ENCODE results near the gene MAL. TPM values are rescaled to one million over a fixed set of nuclear protein-coding genes. Genes with fewer than 3 reads are reported as not detected.
"Not testable (repeated sequence)": the region's sequence is repeated elsewhere in the genome, so short reads cannot be mapped to it uniquely, and the experiment has no call there.

MAL gene
- total RNA-seq, 2 donors from 2014 or later, result 127 to 159 TPM

GRCh38 chr2:95079199-95079683, 53.7 kb downstream of the MAL start:
- no peaks in the 10 kb centered on the region for H3K27me3 Mint-ChIP-seq
- peaks cover 45% of the 10 kb centered on the region for H3K4me1 Mint-ChIP-seq
- H3K27ac Mint-ChIP-seq, result no peak overlapping the region
- peaks cover 2% of the 10 kb centered on the region for H3K36me3 Mint-ChIP-seq (ENCODE audit: low read depth)
- H3K4me3 Mint-ChIP-seq, result no peak overlapping the region
- H3K9me3 ChIP-seq (ENCODE audit: control insufficient read depth, low read length, poor library complexity, severe bottlenecking), result no peaks in the 10 kb centered on the region
- DNase-seq (no peak), ATAC-seq (no peak)

DNA sequence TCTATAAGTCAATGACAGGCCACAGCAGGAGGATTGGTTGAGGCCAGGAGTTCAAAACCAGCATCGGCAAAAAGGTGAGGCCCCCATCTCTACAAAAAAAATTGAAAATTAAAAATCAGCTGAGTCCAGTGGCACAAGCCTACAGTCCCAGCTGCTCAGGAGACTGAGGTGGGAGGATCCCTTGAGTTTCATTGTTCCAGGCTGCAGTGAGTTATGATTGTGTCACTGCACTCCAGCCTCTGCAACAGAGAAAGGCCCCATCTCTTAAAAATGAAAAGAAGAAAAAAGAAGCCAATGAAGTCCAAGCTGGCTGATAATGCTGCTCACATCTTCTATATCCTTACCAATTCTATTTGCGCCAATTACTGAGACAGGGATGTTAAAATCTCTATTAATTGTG, 57.0 kb downstream of the MAL start:
- Mint-ChIP-seq H3K27ac (peak overlapping the region; percentile 67), H3K4me3 (no peak overlapping the region), H3K27me3 (no peaks in the 10 kb centered on the region), H3K4me1 (peaks cover 17% of the 10 kb centered on the region), H3K36me3 (ENCODE audit: low read depth) (peaks cover 4% of the 10 kb centered on the region)
- H3K9me3 ChIP-seq (ENCODE audit: control insufficient read depth, low read length, poor library complexity, severe bottlenecking), result no peaks in the 10 kb centered on the region
- no peak for DNase-seq
- ATAC-seq, result no peak

GRCh38 chr2:95086017-95086416, 60.5 kb downstream of the MAL start:
- Mint-ChIP-seq H3K4me1 (peaks cover 4% of the 10 kb centered on the region), H3K36me3 (ENCODE audit: low read depth) (peaks cover 7% of the 10 kb centered on the region), H3K27ac (no peak overlapping the region), H3K4me3 (no peak overlapping the region), H3K27me3 (no peaks in the 10 kb centered on the region)
- H3K9me3 ChIP-seq (ENCODE audit: control insufficient read depth, low read length, poor library complexity, severe bottlenecking), result no peaks in the 10 kb centered on the region
- no peak for DNase-seq
- ATAC-seq, result no peak

GRCh38 chr2:95087379-95087778, 61.9 kb downstream of the MAL start:
- no peak overlapping the region for H3K4me3 Mint-ChIP-seq
- no peaks in the 10 kb centered on the region for H3K27me3 Mint-ChIP-seq
- H3K27ac Mint-ChIP-seq, result no peak overlapping the region
- DNase-seq (no peak), ATAC-seq (no peak)
- H3K4me1 Mint-ChIP-seq, result peaks cover 4% of the 10 kb centered on the region
- peaks cover 10% of the 10 kb centered on the region for H3K36me3 Mint-ChIP-seq (ENCODE audit: low read depth)
- no peaks in the 10 kb centered on the region for H3K9me3 ChIP-seq (ENCODE audit: control insufficient read depth, low read length, poor library complexity, severe bottlenecking)

DNA sequence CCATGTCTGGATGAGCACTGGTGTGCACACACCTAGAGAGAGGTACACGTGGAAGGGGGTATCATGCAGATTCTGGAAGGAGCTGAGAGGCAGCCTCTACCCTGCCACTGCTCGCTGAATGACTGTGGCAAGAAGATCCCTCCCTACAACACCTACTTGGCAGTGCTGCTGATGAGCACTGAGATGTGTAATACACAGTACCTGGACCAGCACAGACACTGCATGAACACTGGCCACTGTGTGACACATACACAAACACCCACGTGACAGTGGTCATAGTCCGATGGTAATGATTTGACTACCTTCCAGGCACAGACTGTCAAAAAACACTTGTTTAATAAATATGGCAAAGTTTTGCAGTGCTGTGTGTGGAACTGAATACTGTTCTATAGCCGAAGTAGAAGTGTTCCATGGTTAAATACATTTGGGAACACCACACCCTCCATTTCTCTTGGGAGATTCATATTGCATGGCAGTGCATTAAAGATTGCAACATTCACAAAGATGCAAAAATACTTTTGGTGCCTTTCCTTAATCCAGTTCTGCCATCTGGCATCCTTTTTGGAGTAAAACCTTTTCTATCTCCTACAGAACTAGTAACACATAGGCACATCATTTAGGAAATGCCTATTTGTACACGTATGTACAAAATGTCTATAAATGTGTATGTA, 66.5 kb downstream of the MAL start:
- H3K27ac Mint-ChIP-seq, result no peak overlapping the region
- DNase-seq (no peak), ATAC-seq (no peak)
- H3K36me3 Mint-ChIP-seq (ENCODE audit: low read depth), result peaks cover 19% of the 10 kb centered on the region
- H3K4me1 Mint-ChIP-seq, result peaks cover 24% of the 10 kb centered on the region
- H3K4me3 Mint-ChIP-seq, result no peak overlapping the region
- no peaks in the 10 kb centered on the region for H3K9me3 ChIP-seq (ENCODE audit: control insufficient read depth, low read length, poor library complexity, severe bottlenecking)
- no peaks in the 10 kb centered on the region for H3K27me3 Mint-ChIP-seq

GRCh38 chr2:95098273-95098672, 72.8 kb downstream of the MAL start:
- ATAC-seq; H3K27me3 Mint-ChIP-seq; H3K4me3 Mint-ChIP-seq; DNase-seq; H3K9me3 ChIP-seq (ENCODE audit: control insufficient read depth, low read length, poor library complexity, severe bottlenecking); H3K27ac Mint-ChIP-seq: not testable (repeated sequence)
- H3K4me1 Mint-ChIP-seq, result peaks cover 29% of the 10 kb centered on the region
- H3K36me3 Mint-ChIP-seq (ENCODE audit: low read depth), result peaks cover 20% of the 10 kb centered on the region

- no peak for DNase-seq
- Mint-ChIP-seq H3K27me3 (no peaks in the 10 kb centered on the region), H3K27ac (no peak overlapping the region), H3K36me3 (ENCODE audit: low read depth) (peaks cover 22% of the 10 kb centered on the region), H3K4me3 (no peak overlapping the region), H3K4me1 (peaks cover 24% of the 10 kb centered on the region)
- H3K9me3 ChIP-seq (ENCODE audit: control insufficient read depth, low read length, poor library complexity, severe bottlenecking), result no peaks in the 10 kb centered on the region
- no peak for ATAC-seq
Measured at GRCh38 chr2:95099910-95100309, 74.4 kb downstream of the MAL start.

Other genes starting within 250 kb of the MAL start
- gene TEKT4, start 154.3 kb upstream of the MAL start, total RNA-seq, result not detected
- 10 to 100 TPM; 30.1 TPM for gene MRPS5, start 96.1 kb downstream of the MAL start, total RNA-seq
- 10 to 100 TPM in 1 of 2 donors, 1 to 10 TPM in 1; 9.4 to 12.0 TPM for gene ZNF514, start 134.1 kb downstream of the MAL start, total RNA-seq
- gene ZNF2, start 140.1 kb downstream of the MAL start, total RNA-seq, result 1 to 10 TPM in 1 of 2 donors, under 1 TPM in 1; 0.57 to 2.4 TPM
- 1 to 10 TPM; 2.0 to 2.4 TPM for gene ZNF892, start 181.8 kb downstream of the MAL start, total RNA-seq
- under 1 TPM in 1 of 2 donors, not detected in 1; 0.77 TPM for gene PROM2, start 248.7 kb downstream of the MAL start, total RNA-seq

Data from T-helper 17 cell (primary cell).